GM13976 (cell line): ENCODE results near the gene GLIS1.

Experiments
- DNase-seq: peaks from one replicate; pipeline ENCODE4 v3.0.0; 2012; ENCODE audit warnings: low spot score
- CTCF ChIP-seq: IDR thresholded peaks from 2 replicates; pipeline ENCODE4 v1.5.1; 2012; ENCODE audit warnings: borderline replicate concordance, mild to moderate bottlenecking; ENCODE audit not compliant: insufficient read depth; ENCODE audit errors: extremely low read depth, missing control alignments, control extremely low read depth
- in situ Hi-C: fragments of 300-500 bp; cut with MboI; formaldehyde crosslinking; loops from one replicate; pipeline ENCODE4 v1.12.0; 2022; ENCODE audit warnings: low sequenced_read_pairs, mixed read lengths, inconsistent platforms; ENCODE audit not compliant: unreplicated experiment

Gene GLIS1

DNA sequence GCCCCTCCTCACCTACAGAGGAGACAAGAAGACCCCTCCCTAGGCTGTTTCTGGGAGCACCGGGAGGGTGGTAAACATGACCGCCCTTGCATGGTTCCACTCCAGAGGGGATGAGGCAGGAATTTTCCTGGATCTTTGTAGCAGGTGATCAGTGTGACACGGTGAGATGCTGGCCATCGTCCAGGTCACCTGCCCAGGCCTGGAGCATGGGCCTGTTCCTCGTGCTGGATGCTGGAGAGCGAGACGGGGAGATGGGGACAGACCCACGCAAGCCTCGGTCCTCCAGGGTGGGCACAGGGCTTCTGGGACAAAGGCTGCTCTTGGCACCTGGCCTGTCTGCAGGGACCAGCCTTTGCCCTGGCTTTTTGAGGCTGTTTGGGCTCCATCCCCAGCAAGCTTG is 233.6 kb downstream of the GLIS1 start:
- no peak for TF ChIP-seq CTCF
- no peak for DNase-seq
- in situ Hi-C loops: no loop called here

DNA sequence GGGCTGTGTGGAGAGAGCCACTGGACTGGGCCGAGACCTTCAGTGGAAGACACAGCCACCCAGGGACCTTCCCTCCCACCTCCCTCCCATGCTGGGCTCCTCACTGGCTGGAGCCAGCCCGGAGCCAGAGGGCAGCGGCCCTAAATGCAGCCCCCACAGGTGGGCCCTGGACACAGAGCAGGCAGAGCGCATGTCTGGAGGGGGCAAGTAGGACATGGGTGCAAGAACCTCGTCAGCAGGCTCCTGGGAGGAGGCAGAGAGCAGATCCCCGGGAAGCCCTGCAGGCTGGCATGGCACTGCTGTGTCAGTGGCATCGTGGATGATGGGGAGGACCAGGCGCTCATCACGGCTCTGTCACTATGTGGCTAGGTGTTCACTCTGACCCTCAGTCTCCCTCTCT is 234.1 kb downstream of the GLIS1 start:
- no peak for TF ChIP-seq CTCF
- in situ Hi-C loops: no loop called here
- no peak for DNase-seq

DNA sequence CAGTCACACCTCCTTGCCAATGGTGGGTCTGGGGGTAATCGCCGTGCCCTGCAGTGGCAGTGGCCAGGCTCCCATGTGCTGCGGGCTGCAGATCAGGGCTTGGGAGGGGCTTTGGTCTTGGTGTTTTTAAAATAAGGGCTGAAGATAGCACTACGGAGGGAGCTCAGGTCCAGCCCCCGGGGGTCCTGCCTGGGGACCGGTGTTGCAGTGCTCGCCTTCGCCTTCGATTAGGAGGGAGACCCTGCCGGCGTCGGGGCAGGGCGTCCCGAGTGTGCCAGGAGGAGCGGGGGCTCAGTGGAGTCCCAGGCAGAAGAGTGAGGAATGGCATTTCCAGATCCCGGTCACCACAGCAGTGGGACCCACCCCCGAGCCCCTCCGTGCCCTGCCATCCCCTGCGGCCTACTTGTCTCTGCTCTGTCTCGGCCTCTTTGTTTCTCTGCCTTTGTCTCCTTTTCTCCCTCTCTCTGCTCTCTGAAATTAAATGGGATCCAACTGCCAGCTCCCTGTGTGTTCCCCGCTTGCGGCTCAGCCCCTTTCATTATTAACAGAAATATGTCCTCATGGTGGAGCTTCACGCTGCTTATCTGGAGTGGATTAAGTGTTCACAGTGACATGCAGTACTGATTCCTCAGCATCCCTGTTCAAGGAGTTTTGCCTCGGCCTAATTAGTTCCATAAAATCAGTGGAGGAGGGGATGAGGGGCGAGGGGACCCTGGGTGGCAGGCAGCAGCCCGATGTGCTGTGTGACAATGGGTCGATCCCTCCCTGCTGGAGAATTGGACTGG is 235.3 kb downstream of the GLIS1 start:
- DNase-seq: no peak
- TF ChIP-seq CTCF: no peak
- in situ Hi-C loops: no loop called here

DNA sequence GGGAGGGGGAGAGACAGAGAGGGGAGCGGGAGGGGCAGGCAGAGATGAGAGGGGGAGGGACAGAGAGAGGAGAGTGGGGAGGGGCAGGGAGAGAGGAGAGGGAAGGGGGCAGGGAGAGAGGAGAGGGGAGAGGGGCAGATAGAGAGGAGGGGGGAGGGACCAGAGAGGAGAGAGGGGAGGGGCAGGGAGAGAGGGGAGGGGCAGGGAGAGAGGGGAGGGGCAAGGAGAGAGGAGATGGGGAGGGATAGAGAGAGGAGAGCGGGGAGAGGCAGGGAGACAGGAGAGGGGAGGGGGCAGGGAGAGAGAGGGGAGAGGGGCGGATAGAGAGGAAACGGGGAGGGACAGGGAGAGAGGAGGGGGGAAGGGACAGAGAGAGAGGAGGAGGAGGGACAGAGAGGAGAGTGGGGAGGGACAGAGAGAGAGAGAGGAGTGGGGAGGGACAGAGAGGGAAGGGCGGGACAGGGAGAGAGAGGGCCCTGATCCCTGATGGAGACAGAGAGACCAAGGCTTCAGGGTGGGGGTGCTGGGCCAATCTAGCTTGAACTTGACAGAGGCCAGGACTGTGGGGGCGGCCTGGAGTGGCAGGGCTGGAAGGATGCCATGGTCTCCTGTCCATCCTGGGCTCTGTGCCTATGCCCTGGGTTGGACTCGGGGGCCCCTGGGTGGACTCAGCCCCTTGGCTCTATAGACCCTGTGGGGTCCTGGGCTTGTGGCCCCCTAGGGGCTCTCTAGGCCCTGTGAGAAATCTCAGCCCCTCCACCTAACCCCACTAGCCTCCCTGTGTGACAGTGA is 236.1 kb downstream of the GLIS1 start:
- TF ChIP-seq CTCF: no peak
- in situ Hi-C loops: no loop called here
- DNase-seq: no peak

GRCh38 chr1:53501065-53502005 is 237.6 kb downstream of the GLIS1 start:
- TF ChIP-seq CTCF: no peak
- no peak for DNase-seq
- in situ Hi-C loops: no loop called here
